NB4 (cell line): ENCODE data around the gene PARD3.

Experiments
- DNase-seq: peaks from one replicate; pipeline ENCODE4 v3.0.0; 2010; ENCODE audit warnings: low read depth
- H3K4me3 ChIP-seq: one replicate; pipeline ENCODE4 v1.5.1; 2011; ENCODE audit warnings: mild to moderate bottlenecking, low read depth, low read length, moderate library complexity
- CTCF ChIP-seq: IDR thresholded peaks from one replicate; pipeline ENCODE4 v1.5.1; 2012; ENCODE audit warnings: low read depth, low read length
- MAX ChIP-seq: IDR thresholded peaks from 2 replicates; pipeline ENCODE4 v1.6.1; 2011; ENCODE audit warnings: low read depth, low read length
- MYC ChIP-seq: IDR thresholded peaks from 2 replicates; pipeline ENCODE4 v1.6.1; 2011; ENCODE audit warnings: low read depth, low read length
- POLR2A ChIP-seq: IDR thresholded peaks from 2 replicates; pipeline ENCODE4 v1.6.1; 2011; ENCODE audit warnings: mild to moderate bottlenecking; ENCODE audit not compliant: insufficient read length; ENCODE audit errors: extremely low read depth

Gene PARD3

GRCh38 chr10:34505338-34505737 is 309.8 kb downstream of the PARD3 start:
- H3K4me3 ChIP-seq: no peak overlapping the region
- no peak for DNase-seq
- no peak for TF ChIP-seq MYC
- no peak for TF ChIP-seq MAX
- no peak for TF ChIP-seq POLR2A
- no peak for TF ChIP-seq CTCF

- no peak overlapping the region for H3K4me3 ChIP-seq
- DNase-seq: no peak
- TF ChIP-seq MAX (no peak), POLR2A (no peak), MYC (no peak)
Measured at GRCh38 chr10:34504534-34504933, 310.6 kb downstream of the PARD3 start.

- DNase-seq: no peak
- H3K4me3 ChIP-seq: no peak overlapping the region
- TF ChIP-seq MYC (no peak), MAX (no peak), CTCF (no peak), POLR2A (no peak)
Measured at GRCh38 chr10:34503704-34504103, 311.4 kb downstream of the PARD3 start.

- DNase-seq: no peak
- H3K4me3 ChIP-seq: no peak overlapping the region
- TF ChIP-seq MYC (no peak), MAX (no peak), POLR2A (no peak)
Measured at GRCh38 chr10:34499612-34500279, 315.4 kb downstream of the PARD3 start.

- H3K4me3 ChIP-seq: no peak overlapping the region
- DNase-seq: no peak
- TF ChIP-seq MYC (no peak), POLR2A (no peak), CTCF (no peak), MAX (no peak)
Measured at GRCh38 chr10:34498821-34499220, 316.3 kb downstream of the PARD3 start.

GRCh38 chr10:34495938-34496337 is 319.2 kb downstream of the PARD3 start:
- H3K4me3 ChIP-seq: no peak overlapping the region
- DNase-seq: peak; percentile 11

More at GRCh38 chr10:34495938-34496337, 319.2 kb downstream of the PARD3 start:
- no peak for TF ChIP-seq POLR2A
- no peak for TF ChIP-seq MAX
- TF ChIP-seq CTCF: no peak
- TF ChIP-seq MYC: no peak
